K562 (cell line): Measurements from ENCODE around the gene PRM2. TPM values are rescaled to one million over a fixed set of nuclear protein-coding genes. Genes with fewer than 3 reads are reported as not detected.

Experiments
- ARID4B ChIP-seq: sonication (generic); formaldehyde crosslinking; IDR thresholded peaks from 2 replicates; pipeline ENCODE4 v1.8.0; 2022; ENCODE audit warnings: mild to moderate bottlenecking, missing genetic modification reagents
- CTCF ChIP-seq, 3 experiments: IDR thresholded peaks in 2 of 3; conservative IDR thresholded peaks in 1 of 3; 2 replicates each; pipeline ENCODE4 v1.5.1; 2011 to 2012; ENCODE audit warnings: low read length in 3 of 3, mild to moderate bottlenecking in 3 of 3, control low read depth in 2 of 3, improper control_type of control experiment in 1 of 3, inconsistent platforms in 1 of 3, low read depth in 1 of 3, mixed read lengths in 1 of 3, moderate library complexity in 1 of 3; ENCODE audit not compliant: insufficient read depth in 2 of 3
- E2F1 ChIP-seq: sonication (generic); formaldehyde crosslinking; IDR thresholded peaks from 2 replicates; pipeline ENCODE4 v1.8.1; 2023; ENCODE audit warnings: mild to moderate bottlenecking, missing genetic modification reagents, moderate library complexity
- HBP1 ChIP-seq: fragments of 450-650 bp; formaldehyde crosslinking; IDR thresholded peaks from 2 replicates; pipeline ENCODE4 v1.4.0; 2022; ENCODE audit warnings: missing genetic modification characterization
- HES1 ChIP-seq: fragments of 450-650 bp; IDR thresholded peaks from 2 replicates; pipeline ENCODE4 v1.6.1; 2016; ENCODE audit warnings: low read depth, mild to moderate bottlenecking, moderate library complexity
- HLTF ChIP-seq: fragments of 450-650 bp; IDR thresholded peaks from 2 replicates; pipeline ENCODE4 v1.6.1; 2016
- LARP7 ChIP-seq: fragments of 450-650 bp; IDR thresholded peaks from 2 replicates; pipeline ENCODE4 v1.6.1; 2016
- NRF1 ChIP-seq, 2 experiments: fragments of 450-650 bp; IDR thresholded peaks in 1 of 2; conservative IDR thresholded peaks in 1 of 2; 2 replicates each; pipeline ENCODE4 v1.6.1; 2014; ENCODE audit warnings: mild to moderate bottlenecking in 2 of 2
- PCBP1 ChIP-seq: fragments of 200-400 bp; formaldehyde crosslinking; IDR thresholded peaks from 2 replicates; pipeline ENCODE4 v1.6.1; 2018; ENCODE audit warnings: mild to moderate bottlenecking, low read depth, low read length; ENCODE audit not compliant: poor library complexity, severe bottlenecking
- RAD21 ChIP-seq, 2 experiments: fragments of 250-450 bp in 1 of 2; fragments of 450-650 bp in 1 of 2; sonication (Bioruptor Pico) in 1 of 2; formaldehyde crosslinking in 1 of 2; IDR thresholded peaks in 1 of 2; conservative IDR thresholded peaks in 1 of 2; 2 replicates each; pipeline versions ENCODE4 v1.4.0 to v1.8.0; 2020 to 2022; ENCODE audit warnings: mild to moderate bottlenecking in 2 of 2, moderate library complexity in 1 of 2
- RCOR1 ChIP-seq, 2 experiments: IDR thresholded peaks; 2 replicates each; pipeline ENCODE4 v1.6.1; 2012; ENCODE audit warnings: low read depth in 2 of 2, low read length in 2 of 2, borderline replicate concordance in 1 of 2, improper control_type of control experiment in 1 of 2
- SNAPC5 ChIP-seq: fragments of 250-450 bp; sonication (Bioruptor Pico); IDR thresholded peaks from 2 replicates; pipeline ENCODE4 v1.8.0; 2021; ENCODE audit warnings: moderate library complexity, mild to moderate bottlenecking, inconsistent platforms
- ZNF143 ChIP-seq: sonication (generic); formaldehyde crosslinking; IDR thresholded peaks from 2 replicates; pipeline ENCODE4 v1.9.0; 2022; ENCODE audit warnings: mild to moderate bottlenecking, missing genetic modification reagents
- ZNF311 ChIP-seq: fragments of 250-450 bp; sonication (Bioruptor Pico); IDR thresholded peaks from 2 replicates; pipeline ENCODE4 v1.4.0; 2020; ENCODE audit warnings: mild to moderate bottlenecking, moderate library complexity
- ZNF324 ChIP-seq: fragments of 250-450 bp; sonication (Bioruptor Pico); IDR thresholded peaks from 2 replicates; pipeline ENCODE4 v1.4.0; 2020; ENCODE audit warnings: mild to moderate bottlenecking
- ZNF57 ChIP-seq: fragments of 450-650 bp; formaldehyde crosslinking; IDR thresholded peaks from 2 replicates; pipeline ENCODE4 v1.4.0; 2020; ENCODE audit warnings: mild to moderate bottlenecking, moderate library complexity
- ZNF699 ChIP-seq: fragments of 250-450 bp; sonication (Bioruptor Pico); IDR thresholded peaks from 2 replicates; pipeline ENCODE4 v1.8.0; 2021; ENCODE audit warnings: mild to moderate bottlenecking, moderate library complexity; ENCODE audit not compliant: insufficient replicate concordance
- polyA plus RNA-seq, 8 experiments: library from polyadenylated mRNA; depleted of rRNA in 4 of 8; stranded (reverse) in 5 of 8; unstranded in 3 of 8; fragments of >200 nt; fragmentation: Nextera tagmentation in 2 of 8; fragmentation: Illumina TruSeq in 1 of 8; extraction: Ambion mirVana in 2 of 8; extraction: Trizol in 1 of 8; gene quantifications; 2 replicates each; pipeline versions ENCODE4 v1.2.1 to v1.2.3, GENCODE V29; 2011 to 2014; ENCODE audit warnings: inconsistent platforms in 1 of 8, missing spikeins in 1 of 8
- total RNA-seq, 7 experiments: library from RNA; depleted of rRNA in 6 of 7; stranded (reverse); fragments of >200 nt in 6 of 7; fragmentation: Illumina TruSeq in 2 of 7; extraction: Trizol in 2 of 7; gene quantifications; 2 replicates each; pipeline versions ENCODE4 v1.2.1 to v1.2.3, GENCODE V29; 2011 to 2021; ENCODE audit warnings: low replicate concordance in 1 of 7

PRM2 gene
- total and polyA plus RNA-seq, 9 of the 15 experiments (the other 6 are each of a cell fraction or from before 2014, with no cell fraction given), result not detected

- TF ChIP-seq HBP1 (CRISPR knock-in tag) (no peak), ZNF143 (no peak), NRF1 (conservative IDR thresholded peaks at IDR 0.05 in 1 of 2, IDR thresholded peaks at IDR 0.05 in 1 of 2) (no peak), ZNF699 (CRISPR knock-in tag) (no peak), RAD21 (CRISPR knock-in tag; conservative IDR thresholded peaks at IDR 0.05 in 1 of 2, IDR thresholded peaks at IDR 0.05 in 1 of 2) (0 out of 4 replicates have a peak, but pooled peaks have one; percentile 2 to 7), ARID4B (CRISPR knock-in tag) (no peak), HES1 (no peak), HLTF (no peak), CTCF (IDR thresholded peaks at IDR 0.05 in 2 of 3, conservative IDR thresholded peaks at IDR 0.05 in 1 of 3; ENCODE audit: insufficient read depth in 2 of 3, low read depth in 1 of 3, low read length in 3 of 3) (peak in 2 of 3 experiments; percentile 2 to 33; a peak in 2 of 6 replicates), RCOR1 (IDR thresholded peaks at IDR 0.05; ENCODE audit: borderline replicate concordance in 1 of 2, low read depth in 2 of 2, low read length in 2 of 2) (0 out of 4 replicates have a peak, but pooled peaks of 1 of the 2 experiments have one; percentile 4), ZNF324 (no peak), LARP7 (0 out of 2 replicates have a peak, but pooled peaks have one; percentile 59), PCBP1 (no peak), SNAPC5 (no peak), ZNF57 (CRISPR knock-in tag) (no peak), E2F1 (no peak), ZNF311 (CRISPR knock-in tag) (no peak)
Measured at GRCh38 chr16:11233727-11234376, 42.4 kb downstream of the PRM2 start (continued).
